Liver (tissue), 9 donors: ENCODE measurements around the gene TCF12. TPM values are rescaled to one million over a fixed set of nuclear protein-coding genes. Genes with fewer than 3 reads are reported as not detected.

Experiments used
- DNase-seq: peaks from one replicate; pipeline ENCODE4 v3.0.0-alpha.2; 2017; ENCODE audit warnings: low spot score
- H3K27ac ChIP-seq, 2 donors: one replicate each; pipeline ENCODE4 v1.7.0; 2013; ENCODE audit warnings: inconsistent platforms in 2 of 2, low read length in 2 of 2, control low read depth in 1 of 2, low read depth in 1 of 2, mild to moderate bottlenecking in 1 of 2
- H3K27me3 ChIP-seq, 4 donors: one replicate each; pipeline versions ENCODE4 v1.6.1 to v1.7.0; 2013; ENCODE audit warnings: low read length in 3 of 4, inconsistent platforms in 1 of 4, mild to moderate bottlenecking in 1 of 4, moderate library complexity in 1 of 4; ENCODE audit not compliant: control insufficient read depth in 4 of 4, insufficient read depth in 4 of 4
- H3K36me3 ChIP-seq, 4 donors: one replicate each; pipeline versions ENCODE4 v1.6.1 to v1.7.0; 2013; ENCODE audit warnings: low read length in 3 of 4, mild to moderate bottlenecking in 3 of 4, low read depth in 1 of 4, moderate library complexity in 1 of 4; ENCODE audit not compliant: control insufficient read depth in 4 of 4, insufficient read depth in 3 of 4
- H3K4me1 ChIP-seq, 4 donors: one replicate each; pipeline versions ENCODE4 v1.6.1 to v1.7.0; 2013; ENCODE audit warnings: low read length in 3 of 4, mild to moderate bottlenecking in 3 of 4, moderate library complexity in 1 of 4; ENCODE audit not compliant: control insufficient read depth in 4 of 4, insufficient read depth in 4 of 4
- H3K4me3 ChIP-seq, 3 donors: one replicate each; pipeline versions ENCODE4 v1.6.1 to v1.7.0; 2013; ENCODE audit warnings: low read length in 3 of 3, control low read depth in 1 of 3, low read depth in 1 of 3, mild to moderate bottlenecking in 1 of 3
- H3K9ac ChIP-seq, 2 donors: one replicate each; pipeline ENCODE4 v1.7.0; 2013; ENCODE audit warnings: low read length in 2 of 2, mild to moderate bottlenecking in 2 of 2, moderate library complexity in 2 of 2, control low read depth in 1 of 2, low read depth in 1 of 2
- H3K9me3 ChIP-seq, 4 donors: one replicate each; pipeline versions ENCODE4 v1.6.1 to v1.7.0; 2013; ENCODE audit warnings: low read length in 3 of 4; ENCODE audit not compliant: control insufficient read depth in 4 of 4
- EGR1 ChIP-seq, 2 donors: IDR thresholded peaks; 2 replicates each; pipeline ENCODE4 v1.6.1; 2016 to 2018; ENCODE audit warnings: antibody characterized with exemption in 2 of 2, low read depth in 2 of 2
- FOXA2 ChIP-seq: IDR thresholded peaks from 2 replicates; pipeline ENCODE4 v1.6.1; 2016; ENCODE audit warnings: antibody characterized with exemption
- GABPA ChIP-seq, 2 donors: IDR thresholded peaks in 1 of 2; conservative IDR thresholded peaks in 1 of 2; 2 replicates each; pipeline ENCODE4 v1.6.1; 2016; ENCODE audit warnings: antibody characterized with exemption in 2 of 2, mild to moderate bottlenecking in 1 of 2, moderate library complexity in 1 of 2
- HNF4A ChIP-seq, 2 donors: conservative IDR thresholded peaks; 2 replicates each; pipeline ENCODE4 v1.6.1; 2016; ENCODE audit warnings: antibody characterized with exemption in 2 of 2, mild to moderate bottlenecking in 2 of 2
- HNF4G ChIP-seq: IDR thresholded peaks from 2 replicates; pipeline ENCODE4 v1.6.1; 2016; ENCODE audit warnings: antibody characterized with exemption
- JUND ChIP-seq, 2 donors: IDR thresholded peaks; 2 replicates each; pipeline ENCODE4 v1.6.1; 2016; ENCODE audit warnings: antibody characterized with exemption in 2 of 2
- NR2F2 ChIP-seq: IDR thresholded peaks from 2 replicates; pipeline ENCODE4 v1.6.1; 2016; ENCODE audit warnings: antibody characterized with exemption
- RAD21 ChIP-seq, 2 donors: IDR thresholded peaks; 2 replicates each; pipeline ENCODE4 v1.6.1; 2016; ENCODE audit warnings: antibody characterized with exemption in 2 of 2, mild to moderate bottlenecking in 2 of 2
- RXRA ChIP-seq, 2 donors: IDR thresholded peaks; 2 replicates each; pipeline ENCODE4 v1.6.1; 2017 to 2018; ENCODE audit warnings: antibody characterized with exemption in 2 of 2, mild to moderate bottlenecking in 1 of 2
- SP1 ChIP-seq: IDR thresholded peaks from 2 replicates; pipeline ENCODE4 v1.6.1; 2018; ENCODE audit warnings: antibody characterized with exemption, mild to moderate bottlenecking
- TAF1 ChIP-seq: conservative IDR thresholded peaks from 2 replicates; pipeline ENCODE4 v1.6.1; 2016; ENCODE audit warnings: antibody characterized with exemption, mild to moderate bottlenecking
- WGBS: extraction: QIAGEN DNeasy Blood & Tissue Kit; methylation state at CpG from one replicate; pipeline ENCODE4 v1.1.7; 2013; 5-methylcytosine and 5-hydroxymethylcytosine counted together
- polyA plus RNA-seq, 2 donors: library from polyadenylated mRNA; stranded (reverse) in 1 of 2; unstranded in 1 of 2; fragments of 200-250 nt in 1 of 2; fragments of >200 nt in 1 of 2; fragmentation: Nextera tagmentation in 1 of 2; extraction: Ambion mirVana in 1 of 2; gene quantifications; one replicate each; pipeline versions ENCODE4 v1.2.1 to v1.2.3, GENCODE V29; 2013 to 2015
- total RNA-seq, 2 donors: library from RNA; depleted of rRNA; stranded (reverse); fragments of >200 nt; gene quantifications; one replicate each; pipeline ENCODE4 v1.2.3, GENCODE V29; 2014
- TF ChIP-seq, protein P1 (sequence below): fragments of 150-350 bp; IDR thresholded peaks from 2 replicates; pipeline ENCODE4 v1.5.1; 2017; ENCODE audit warnings: improper control_type of control experiment, low read depth, low read length; ENCODE audit not compliant: missing input control
- TF ChIP-seq, protein P2 (sequence below): IDR thresholded peaks from 2 replicates; pipeline ENCODE4 v1.6.1; 2016; ENCODE audit warnings: antibody characterized with exemption
- TF ChIP-seq, protein P3 (sequence below): IDR thresholded peaks from 2 replicates; pipeline ENCODE4 v1.6.1; 2016; ENCODE audit warnings: antibody characterized with exemption
- TF ChIP-seq, protein P4 (sequence below): IDR thresholded peaks from 2 replicates; pipeline ENCODE4 v1.6.1; 2016; ENCODE audit warnings: antibody characterized with exemption, mild to moderate bottlenecking
- TF ChIP-seq, protein P5 (sequence below): IDR thresholded peaks from 2 replicates; pipeline ENCODE4 v1.6.1; 2016; ENCODE audit warnings: antibody characterized with exemption
- donor health status: healthy.
- donor health status: healthy.
- donor health status: healthy.
- donor health status: healthy.
- donor health status: healthy.

TCF12 gene
- total and polyA plus RNA-seq, 4 donors = 8.7 to 38.3 (median 22.3) TPM

DNA sequence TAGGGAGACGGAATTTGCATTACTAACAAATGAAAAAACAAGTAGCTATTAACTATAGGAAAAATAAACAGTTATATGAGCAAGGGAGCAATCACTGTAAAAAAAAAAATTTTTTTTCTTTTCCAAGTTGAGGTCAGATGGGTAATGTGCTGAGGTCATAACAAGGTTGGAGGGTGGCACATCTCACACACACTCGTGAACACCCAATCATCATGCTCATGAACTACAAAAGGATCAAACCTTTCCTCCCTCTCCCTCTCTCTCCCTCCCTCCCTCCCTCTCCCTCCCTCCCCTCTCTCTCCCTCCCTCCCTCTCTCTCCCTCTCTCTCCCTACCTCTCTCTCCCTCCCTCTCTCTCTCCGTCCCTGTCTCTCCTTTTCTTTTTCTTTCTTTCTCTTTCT lies 360.0 kb downstream of the TCF12 start:
- Histone ChIP-seq H3K27me3 (no peaks in the 10 kb centered on the region), H3K9me3 (no peaks in the 10 kb centered on the region), H3K36me3 (peaks cover 1 to 32% (median 26%) of the 10 kb centered on the region in 4 donors), H3K27ac (no peak overlapping the region), H3K4me3 (no peak overlapping the region), H3K9ac (no peak overlapping the region), H3K4me1 (no peaks in the 10 kb centered on the region)
- 90% methylated on average over 3 of the region's 3 CpGs for WGBS
- TF ChIP-seq HNF4G = no peak
- TF ChIP-seq JUND (IDR thresholded peaks at IDR 0.05) = no peak
- no peak for TF ChIP-seq GABPA (IDR thresholded peaks at IDR 0.05 in 1 of 2, conservative IDR thresholded peaks at IDR 0.05 in 1 of 2)
- no peak for TF ChIP-seq EGR1 (IDR thresholded peaks at IDR 0.05; ENCODE audit: low read depth in 2 of 2)
- TF ChIP-seq, protein P1, sequence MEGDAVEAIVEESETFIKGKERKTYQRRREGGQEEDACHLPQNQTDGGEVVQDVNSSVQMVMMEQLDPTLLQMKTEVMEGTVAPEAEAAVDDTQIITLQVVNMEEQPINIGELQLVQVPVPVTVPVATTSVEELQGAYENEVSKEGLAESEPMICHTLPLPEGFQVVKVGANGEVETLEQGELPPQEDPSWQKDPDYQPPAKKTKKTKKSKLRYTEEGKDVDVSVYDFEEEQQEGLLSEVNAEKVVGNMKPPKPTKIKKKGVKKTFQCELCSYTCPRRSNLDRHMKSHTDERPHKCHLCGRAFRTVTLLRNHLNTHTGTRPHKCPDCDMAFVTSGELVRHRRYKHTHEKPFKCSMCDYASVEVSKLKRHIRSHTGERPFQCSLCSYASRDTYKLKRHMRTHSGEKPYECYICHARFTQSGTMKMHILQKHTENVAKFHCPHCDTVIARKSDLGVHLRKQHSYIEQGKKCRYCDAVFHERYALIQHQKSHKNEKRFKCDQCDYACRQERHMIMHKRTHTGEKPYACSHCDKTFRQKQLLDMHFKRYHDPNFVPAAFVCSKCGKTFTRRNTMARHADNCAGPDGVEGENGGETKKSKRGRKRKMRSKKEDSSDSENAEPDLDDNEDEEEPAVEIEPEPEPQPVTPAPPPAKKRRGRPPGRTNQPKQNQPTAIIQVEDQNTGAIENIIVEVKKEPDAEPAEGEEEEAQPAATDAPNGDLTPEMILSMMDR = no peak
- no peak for TF ChIP-seq RXRA (IDR thresholded peaks at IDR 0.05)
- no peak for TF ChIP-seq NR2F2
- TF ChIP-seq, protein P2, sequence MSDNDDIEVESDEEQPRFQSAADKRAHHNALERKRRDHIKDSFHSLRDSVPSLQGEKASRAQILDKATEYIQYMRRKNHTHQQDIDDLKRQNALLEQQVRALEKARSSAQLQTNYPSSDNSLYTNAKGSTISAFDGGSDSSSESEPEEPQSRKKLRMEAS = no peak
- TF ChIP-seq, protein P3, sequence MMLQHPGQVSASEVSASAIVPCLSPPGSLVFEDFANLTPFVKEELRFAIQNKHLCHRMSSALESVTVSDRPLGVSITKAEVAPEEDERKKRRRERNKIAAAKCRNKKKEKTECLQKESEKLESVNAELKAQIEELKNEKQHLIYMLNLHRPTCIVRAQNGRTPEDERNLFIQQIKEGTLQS = no peak
- TF ChIP-seq, protein P4, sequence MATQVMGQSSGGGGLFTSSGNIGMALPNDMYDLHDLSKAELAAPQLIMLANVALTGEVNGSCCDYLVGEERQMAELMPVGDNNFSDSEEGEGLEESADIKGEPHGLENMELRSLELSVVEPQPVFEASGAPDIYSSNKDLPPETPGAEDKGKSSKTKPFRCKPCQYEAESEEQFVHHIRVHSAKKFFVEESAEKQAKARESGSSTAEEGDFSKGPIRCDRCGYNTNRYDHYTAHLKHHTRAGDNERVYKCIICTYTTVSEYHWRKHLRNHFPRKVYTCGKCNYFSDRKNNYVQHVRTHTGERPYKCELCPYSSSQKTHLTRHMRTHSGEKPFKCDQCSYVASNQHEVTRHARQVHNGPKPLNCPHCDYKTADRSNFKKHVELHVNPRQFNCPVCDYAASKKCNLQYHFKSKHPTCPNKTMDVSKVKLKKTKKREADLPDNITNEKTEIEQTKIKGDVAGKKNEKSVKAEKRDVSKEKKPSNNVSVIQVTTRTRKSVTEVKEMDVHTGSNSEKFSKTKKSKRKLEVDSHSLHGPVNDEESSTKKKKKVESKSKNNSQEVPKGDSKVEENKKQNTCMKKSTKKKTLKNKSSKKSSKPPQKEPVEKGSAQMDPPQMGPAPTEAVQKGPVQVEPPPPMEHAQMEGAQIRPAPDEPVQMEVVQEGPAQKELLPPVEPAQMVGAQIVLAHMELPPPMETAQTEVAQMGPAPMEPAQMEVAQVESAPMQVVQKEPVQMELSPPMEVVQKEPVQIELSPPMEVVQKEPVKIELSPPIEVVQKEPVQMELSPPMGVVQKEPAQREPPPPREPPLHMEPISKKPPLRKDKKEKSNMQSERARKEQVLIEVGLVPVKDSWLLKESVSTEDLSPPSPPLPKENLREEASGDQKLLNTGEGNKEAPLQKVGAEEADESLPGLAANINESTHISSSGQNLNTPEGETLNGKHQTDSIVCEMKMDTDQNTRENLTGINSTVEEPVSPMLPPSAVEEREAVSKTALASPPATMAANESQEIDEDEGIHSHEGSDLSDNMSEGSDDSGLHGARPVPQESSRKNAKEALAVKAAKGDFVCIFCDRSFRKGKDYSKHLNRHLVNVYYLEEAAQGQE = no peak
- no peak for TF ChIP-seq RAD21 (IDR thresholded peaks at IDR 0.05)
- TF ChIP-seq HNF4A (conservative IDR thresholded peaks at IDR 0.05) = no peak
- no peak for TF ChIP-seq SP1
- no peak for DNase-seq

DNA sequence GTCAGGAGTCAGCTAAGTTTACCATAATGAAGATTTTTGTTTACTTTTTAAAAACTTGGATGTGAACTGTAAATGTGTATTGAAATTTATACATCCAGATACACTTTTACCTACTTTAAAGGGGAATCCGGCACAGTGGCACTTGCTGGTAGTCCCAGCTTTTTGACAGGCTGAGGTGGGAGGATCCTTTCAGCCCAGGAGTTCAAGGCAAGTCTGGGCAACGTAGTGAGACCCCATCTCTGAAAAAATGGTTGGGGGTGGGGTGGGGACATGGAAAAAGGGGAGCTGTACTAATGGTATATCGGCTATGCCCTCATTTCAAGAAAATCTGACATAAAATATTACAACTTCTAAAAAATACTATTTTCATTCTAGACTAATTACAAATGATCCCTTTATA lies 362.0 kb downstream of the TCF12 start:
- Histone ChIP-seq H3K9ac (no peak overlapping the region), H3K27ac (no peak overlapping the region), H3K36me3 (peaks cover 1 to 24% (median 16%) of the 10 kb centered on the region in 4 donors), H3K27me3 (no peaks in the 10 kb centered on the region), H3K9me3 (no peaks in the 10 kb centered on the region), H3K4me1 (no peaks in the 10 kb centered on the region), H3K4me3 (no peak overlapping the region)
- no peak for DNase-seq
- 97% methylated on average over 3 of the region's 3 CpGs for WGBS
- TF ChIP-seq EGR1 (IDR thresholded peaks at IDR 0.05; ENCODE audit: low read depth in 2 of 2) (no peak), FOXA2 (no peak), GABPA (IDR thresholded peaks at IDR 0.05 in 1 of 2, conservative IDR thresholded peaks at IDR 0.05 in 1 of 2) (no peak), HNF4A (conservative IDR thresholded peaks at IDR 0.05) (no peak), TAF1 (no peak)
- TF ChIP-seq, protein P3 = no peak
- TF ChIP-seq, protein P1 = no peak
- TF ChIP-seq, protein P5, sequence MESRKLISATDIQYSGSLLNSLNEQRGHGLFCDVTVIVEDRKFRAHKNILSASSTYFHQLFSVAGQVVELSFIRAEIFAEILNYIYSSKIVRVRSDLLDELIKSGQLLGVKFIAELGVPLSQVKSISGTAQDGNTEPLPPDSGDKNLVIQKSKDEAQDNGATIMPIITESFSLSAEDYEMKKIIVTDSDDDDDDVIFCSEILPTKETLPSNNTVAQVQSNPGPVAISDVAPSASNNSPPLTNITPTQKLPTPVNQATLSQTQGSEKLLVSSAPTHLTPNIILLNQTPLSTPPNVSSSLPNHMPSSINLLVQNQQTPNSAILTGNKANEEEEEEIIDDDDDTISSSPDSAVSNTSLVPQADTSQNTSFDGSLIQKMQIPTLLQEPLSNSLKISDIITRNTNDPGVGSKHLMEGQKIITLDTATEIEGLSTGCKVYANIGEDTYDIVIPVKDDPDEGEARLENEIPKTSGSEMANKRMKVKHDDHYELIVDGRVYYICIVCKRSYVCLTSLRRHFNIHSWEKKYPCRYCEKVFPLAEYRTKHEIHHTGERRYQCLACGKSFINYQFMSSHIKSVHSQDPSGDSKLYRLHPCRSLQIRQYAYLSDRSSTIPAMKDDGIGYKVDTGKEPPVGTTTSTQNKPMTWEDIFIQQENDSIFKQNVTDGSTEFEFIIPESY = no peak
